HCT116 (cell line): Measurements from ENCODE around the gene NGEF.

Experiments used
- EGR1 ChIP-seq: IDR thresholded peaks from 2 replicates; pipeline ENCODE4 v1.6.1; 2012; ENCODE audit warnings: low read depth
- EZH2 ChIP-seq: fragments of 200-600 bp; sonication (generic); IDR thresholded peaks from 2 replicates; pipeline ENCODE4 v1.6.1; 2017; ENCODE audit warnings: antibody characterized with exemption, mixed run types
- EZH2phosphoT487 ChIP-seq: fragments of 200-600 bp; IDR thresholded peaks from 2 replicates; pipeline ENCODE4 v1.6.1; 2018; ENCODE audit warnings: antibody characterized with exemption, borderline replicate concordance
- POLR2A ChIP-seq: IDR thresholded peaks from 2 replicates; pipeline ENCODE4 v1.7.0; 2011; ENCODE audit warnings: borderline replicate concordance; ENCODE audit not compliant: insufficient read depth, insufficient read length; ENCODE audit errors: extremely low read depth
- TF ChIP-seq, protein P1 (sequence below), 3 experiments: fragments of 200-600 bp in 1 of 3; sonication (generic) in 1 of 3; IDR thresholded peaks in 2 of 3; conservative IDR thresholded peaks in 1 of 3; 2 replicates each; pipeline ENCODE4 v1.5.1; 2012 to 2017; ENCODE audit warnings: low read depth in 2 of 3, low read length in 2 of 3, antibody characterized with exemption in 1 of 3, borderline replicate concordance in 1 of 3, control low read depth in 1 of 3, mild to moderate bottlenecking in 1 of 3, mixed read lengths in 1 of 3, mixed run types in 1 of 3, moderate library complexity in 1 of 3; ENCODE audit not compliant: insufficient read depth in 1 of 3
- TF ChIP-seq, protein P2 (sequence below): IDR thresholded peaks from 2 replicates; pipeline ENCODE4 v1.6.1; 2012
- TF ChIP-seq, protein P3 (sequence below): IDR thresholded peaks from 2 replicates; pipeline ENCODE4 v1.6.1; 2012

DNA sequence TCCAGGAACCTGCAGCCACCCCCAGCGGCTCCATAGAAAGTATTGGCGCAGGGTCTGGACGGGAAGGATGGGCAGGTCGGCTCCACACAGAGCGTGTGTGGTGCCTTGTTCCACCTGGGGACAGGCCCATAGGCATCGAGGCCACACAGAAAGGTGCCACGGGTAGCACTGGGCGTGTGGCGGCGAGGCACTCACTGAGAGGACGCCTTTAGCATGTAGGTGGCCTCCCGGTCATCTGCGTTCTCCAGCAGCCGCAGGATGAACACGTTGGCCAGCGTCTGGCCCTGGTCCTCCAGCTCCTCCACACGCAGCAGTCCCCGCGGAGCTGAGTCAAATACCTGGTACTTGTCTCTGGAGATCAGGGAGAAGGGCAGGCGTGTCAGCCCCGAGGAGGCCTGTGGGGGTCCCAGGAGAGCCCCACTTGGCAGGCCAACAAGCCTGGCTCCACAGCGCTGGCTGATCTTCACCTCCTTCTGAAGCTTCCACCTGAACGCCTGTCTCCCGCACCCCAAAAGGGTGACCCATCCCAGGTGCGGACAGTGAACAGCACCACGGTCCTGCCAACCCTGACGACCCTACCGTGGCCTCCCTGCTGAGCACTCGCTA, 129.8 kb downstream of the NGEF start:
- TF ChIP-seq, protein P1, sequence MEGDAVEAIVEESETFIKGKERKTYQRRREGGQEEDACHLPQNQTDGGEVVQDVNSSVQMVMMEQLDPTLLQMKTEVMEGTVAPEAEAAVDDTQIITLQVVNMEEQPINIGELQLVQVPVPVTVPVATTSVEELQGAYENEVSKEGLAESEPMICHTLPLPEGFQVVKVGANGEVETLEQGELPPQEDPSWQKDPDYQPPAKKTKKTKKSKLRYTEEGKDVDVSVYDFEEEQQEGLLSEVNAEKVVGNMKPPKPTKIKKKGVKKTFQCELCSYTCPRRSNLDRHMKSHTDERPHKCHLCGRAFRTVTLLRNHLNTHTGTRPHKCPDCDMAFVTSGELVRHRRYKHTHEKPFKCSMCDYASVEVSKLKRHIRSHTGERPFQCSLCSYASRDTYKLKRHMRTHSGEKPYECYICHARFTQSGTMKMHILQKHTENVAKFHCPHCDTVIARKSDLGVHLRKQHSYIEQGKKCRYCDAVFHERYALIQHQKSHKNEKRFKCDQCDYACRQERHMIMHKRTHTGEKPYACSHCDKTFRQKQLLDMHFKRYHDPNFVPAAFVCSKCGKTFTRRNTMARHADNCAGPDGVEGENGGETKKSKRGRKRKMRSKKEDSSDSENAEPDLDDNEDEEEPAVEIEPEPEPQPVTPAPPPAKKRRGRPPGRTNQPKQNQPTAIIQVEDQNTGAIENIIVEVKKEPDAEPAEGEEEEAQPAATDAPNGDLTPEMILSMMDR (IDR thresholded peaks at IDR 0.05 in 2 of 3, conservative IDR thresholded peaks at IDR 0.05 in 1 of 3; ENCODE audit: borderline replicate concordance in 1 of 3, insufficient read depth in 1 of 3, low read depth in 2 of 3, low read length in 2 of 3): no peak
- TF ChIP-seq EGR1: no peak
- TF ChIP-seq, protein P2, sequence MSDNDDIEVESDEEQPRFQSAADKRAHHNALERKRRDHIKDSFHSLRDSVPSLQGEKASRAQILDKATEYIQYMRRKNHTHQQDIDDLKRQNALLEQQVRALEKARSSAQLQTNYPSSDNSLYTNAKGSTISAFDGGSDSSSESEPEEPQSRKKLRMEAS: no peak
- TF ChIP-seq EZH2: no peak
- TF ChIP-seq, protein P3, sequence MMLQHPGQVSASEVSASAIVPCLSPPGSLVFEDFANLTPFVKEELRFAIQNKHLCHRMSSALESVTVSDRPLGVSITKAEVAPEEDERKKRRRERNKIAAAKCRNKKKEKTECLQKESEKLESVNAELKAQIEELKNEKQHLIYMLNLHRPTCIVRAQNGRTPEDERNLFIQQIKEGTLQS: no peak
- TF ChIP-seq EZH2phosphoT487: no peak
- no peak for TF ChIP-seq POLR2A
